ENCODE measurements around the gene MDFIC. TPM values are rescaled to one million over a fixed set of nuclear protein-coding genes. Genes with fewer than 3 reads are reported as not detected.

Gene MDFIC
- total and polyA plus RNA-seq, 4 donors: 3.2 to 6.6 (median 5.3) TPM

GRCh38 chr7:114903131-114903530 lies 18.8 kb upstream of the MDFIC start:
- no peak for DNase-seq (ENCODE audit: low spot score)
- Histone ChIP-seq H3K36me3 (ENCODE audit: control insufficient read depth in 4 of 4, insufficient read depth in 3 of 4, low read depth in 1 of 4, low read length in 3 of 4) (no peaks in the 10 kb centered on the region), H3K9me3 (ENCODE audit: control insufficient read depth in 4 of 4, low read length in 3 of 4) (peaks cover 0 to 1% (median 0%) of the 10 kb centered on the region in 4 donors), H3K27me3 (ENCODE audit: control insufficient read depth in 4 of 4, insufficient read depth in 4 of 4, low read length in 3 of 4) (no peaks in the 10 kb centered on the region), H3K4me1 (ENCODE audit: control insufficient read depth in 4 of 4, insufficient read depth in 4 of 4, low read length in 3 of 4) (no peaks in the 10 kb centered on the region), H3K27ac (ENCODE audit: low read depth in 1 of 2, low read length in 2 of 2) (no peak overlapping the region), H3K9ac (ENCODE audit: low read depth in 1 of 2, low read length in 2 of 2) (no peak overlapping the region), H3K4me3 (ENCODE audit: low read depth in 1 of 3, low read length in 3 of 3) (no peak overlapping the region)
- TF ChIP-seq GABPA (IDR thresholded peaks at IDR 0.05 in 1 of 2, conservative IDR thresholded peaks at IDR 0.05 in 1 of 2): no peak
- TF ChIP-seq, protein P1, sequence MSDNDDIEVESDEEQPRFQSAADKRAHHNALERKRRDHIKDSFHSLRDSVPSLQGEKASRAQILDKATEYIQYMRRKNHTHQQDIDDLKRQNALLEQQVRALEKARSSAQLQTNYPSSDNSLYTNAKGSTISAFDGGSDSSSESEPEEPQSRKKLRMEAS (IDR thresholded peaks at IDR 0.05): no peak
- TF ChIP-seq TAF1 (conservative IDR thresholded peaks at IDR 0.05): no peak
- no peak for TF ChIP-seq SP1 (IDR thresholded peaks at IDR 0.05)
- TF ChIP-seq, protein P2, sequence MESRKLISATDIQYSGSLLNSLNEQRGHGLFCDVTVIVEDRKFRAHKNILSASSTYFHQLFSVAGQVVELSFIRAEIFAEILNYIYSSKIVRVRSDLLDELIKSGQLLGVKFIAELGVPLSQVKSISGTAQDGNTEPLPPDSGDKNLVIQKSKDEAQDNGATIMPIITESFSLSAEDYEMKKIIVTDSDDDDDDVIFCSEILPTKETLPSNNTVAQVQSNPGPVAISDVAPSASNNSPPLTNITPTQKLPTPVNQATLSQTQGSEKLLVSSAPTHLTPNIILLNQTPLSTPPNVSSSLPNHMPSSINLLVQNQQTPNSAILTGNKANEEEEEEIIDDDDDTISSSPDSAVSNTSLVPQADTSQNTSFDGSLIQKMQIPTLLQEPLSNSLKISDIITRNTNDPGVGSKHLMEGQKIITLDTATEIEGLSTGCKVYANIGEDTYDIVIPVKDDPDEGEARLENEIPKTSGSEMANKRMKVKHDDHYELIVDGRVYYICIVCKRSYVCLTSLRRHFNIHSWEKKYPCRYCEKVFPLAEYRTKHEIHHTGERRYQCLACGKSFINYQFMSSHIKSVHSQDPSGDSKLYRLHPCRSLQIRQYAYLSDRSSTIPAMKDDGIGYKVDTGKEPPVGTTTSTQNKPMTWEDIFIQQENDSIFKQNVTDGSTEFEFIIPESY (IDR thresholded peaks at IDR 0.05): no peak
- no peak for TF ChIP-seq RXRA (IDR thresholded peaks at IDR 0.05)
- TF ChIP-seq, protein P3, sequence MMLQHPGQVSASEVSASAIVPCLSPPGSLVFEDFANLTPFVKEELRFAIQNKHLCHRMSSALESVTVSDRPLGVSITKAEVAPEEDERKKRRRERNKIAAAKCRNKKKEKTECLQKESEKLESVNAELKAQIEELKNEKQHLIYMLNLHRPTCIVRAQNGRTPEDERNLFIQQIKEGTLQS (IDR thresholded peaks at IDR 0.05): no peak
- TF ChIP-seq FOXA1 (IDR thresholded peaks at IDR 0.05): no peak
- 87% methylated on average over 2 of the region's 2 CpGs for WGBS

- TF ChIP-seq, protein P2 (IDR thresholded peaks at IDR 0.05): no peak
- TF ChIP-seq FOXA2 (IDR thresholded peaks at IDR 0.05): no peak
- TF ChIP-seq, protein P3 (IDR thresholded peaks at IDR 0.05): no peak
- TF ChIP-seq NR2F2 (IDR thresholded peaks at IDR 0.05): no peak
- TF ChIP-seq, protein P4, sequence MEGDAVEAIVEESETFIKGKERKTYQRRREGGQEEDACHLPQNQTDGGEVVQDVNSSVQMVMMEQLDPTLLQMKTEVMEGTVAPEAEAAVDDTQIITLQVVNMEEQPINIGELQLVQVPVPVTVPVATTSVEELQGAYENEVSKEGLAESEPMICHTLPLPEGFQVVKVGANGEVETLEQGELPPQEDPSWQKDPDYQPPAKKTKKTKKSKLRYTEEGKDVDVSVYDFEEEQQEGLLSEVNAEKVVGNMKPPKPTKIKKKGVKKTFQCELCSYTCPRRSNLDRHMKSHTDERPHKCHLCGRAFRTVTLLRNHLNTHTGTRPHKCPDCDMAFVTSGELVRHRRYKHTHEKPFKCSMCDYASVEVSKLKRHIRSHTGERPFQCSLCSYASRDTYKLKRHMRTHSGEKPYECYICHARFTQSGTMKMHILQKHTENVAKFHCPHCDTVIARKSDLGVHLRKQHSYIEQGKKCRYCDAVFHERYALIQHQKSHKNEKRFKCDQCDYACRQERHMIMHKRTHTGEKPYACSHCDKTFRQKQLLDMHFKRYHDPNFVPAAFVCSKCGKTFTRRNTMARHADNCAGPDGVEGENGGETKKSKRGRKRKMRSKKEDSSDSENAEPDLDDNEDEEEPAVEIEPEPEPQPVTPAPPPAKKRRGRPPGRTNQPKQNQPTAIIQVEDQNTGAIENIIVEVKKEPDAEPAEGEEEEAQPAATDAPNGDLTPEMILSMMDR (IDR thresholded peaks at IDR 0.05; ENCODE audit: low read depth, low read length, missing input control): no peak
- no peak for TF ChIP-seq RXRA (IDR thresholded peaks at IDR 0.05)
- TF ChIP-seq, protein P1 (IDR thresholded peaks at IDR 0.05): no peak
- TF ChIP-seq RAD21 (IDR thresholded peaks at IDR 0.05): no peak
- no peak for TF ChIP-seq EGR1 (IDR thresholded peaks at IDR 0.05; ENCODE audit: low read depth in 2 of 2)
- Histone ChIP-seq H3K9me3 (ENCODE audit: control insufficient read depth in 4 of 4, low read length in 3 of 4) (peaks cover 0 to 4% (median 0%) of the 10 kb centered on the region in 4 donors), H3K27me3 (ENCODE audit: control insufficient read depth in 4 of 4, insufficient read depth in 4 of 4, low read length in 3 of 4) (no peaks in the 10 kb centered on the region), H3K36me3 (ENCODE audit: control insufficient read depth in 4 of 4, insufficient read depth in 3 of 4, low read depth in 1 of 4, low read length in 3 of 4) (no peaks in the 10 kb centered on the region), H3K4me3 (ENCODE audit: low read depth in 1 of 3, low read length in 3 of 3) (no peak overlapping the region), H3K4me1 (ENCODE audit: control insufficient read depth in 4 of 4, insufficient read depth in 4 of 4, low read length in 3 of 4) (no peaks in the 10 kb centered on the region), H3K27ac (ENCODE audit: low read depth in 1 of 2, low read length in 2 of 2) (no peak overlapping the region), H3K9ac (ENCODE audit: low read depth in 1 of 2, low read length in 2 of 2) (no peak overlapping the region)
- WGBS: 77% methylated on average over 2 of the region's 2 CpGs
- no peak for DNase-seq (ENCODE audit: low spot score)
Measured at GRCh38 chr7:114910787-114911186, 11.1 kb upstream of the MDFIC start.

Measured in liver (tissue), 9 donors.